GM23338 (cell line): ENCODE results near the gene ADCY5. TPM values are rescaled to one million over a fixed set of nuclear protein-coding genes. Genes with fewer than 3 reads are reported as not detected.

ENCODE experiments used
- ATAC-seq: fragments of 200-7000 bp; cut with Tn5 transposase; 3 replicates; pipeline ENCODE4 v1.9.1; 2020
- DNase-seq: peaks from one replicate; pipeline ENCODE4 v3.0.0-alpha.2; 2015; ENCODE audit warnings: low spot score
- H2AFZ ChIP-seq: fragments of 200-600 bp; sonication (generic); 2 replicates; pipeline ENCODE4 v1.8.0; 2016; ENCODE audit warnings: antibody characterized with exemption, mild to moderate bottlenecking, moderate library complexity
- H3F3A ChIP-seq: fragments of 200-600 bp; sonication (generic); replicated peaks from 2 replicates; pipeline ENCODE4 v1.8.0; 2017; ENCODE audit warnings: antibody characterized with exemption, mixed run types, low read depth
- H3K27ac ChIP-seq: fragments of 200-600 bp; sonication (generic); 2 replicates; pipeline ENCODE4 v1.6.1; 2016; ENCODE audit warnings: low read depth
- H3K27me3 ChIP-seq: fragments of 200-600 bp; sonication (generic); 2 replicates; pipeline ENCODE4 v1.8.0; 2016; ENCODE audit warnings: mild to moderate bottlenecking, mixed run types, moderate library complexity; ENCODE audit not compliant: insufficient read depth
- H3K36me3 ChIP-seq: fragments of 200-600 bp; sonication (generic); 2 replicates; pipeline ENCODE4 v1.8.0; 2016; ENCODE audit warnings: mild to moderate bottlenecking; ENCODE audit not compliant: insufficient read depth
- H3K4me1 ChIP-seq: fragments of 200-600 bp; sonication (generic); 2 replicates; pipeline ENCODE4 v1.8.0; 2016; ENCODE audit warnings: mild to moderate bottlenecking, moderate library complexity; ENCODE audit not compliant: insufficient read depth
- H3K4me2 ChIP-seq: fragments of 200-600 bp; sonication (generic); 2 replicates; pipeline ENCODE4 v1.7.1; 2017; ENCODE audit warnings: mixed run types
- H3K4me3 ChIP-seq: fragments of 200-600 bp; sonication (generic); 2 replicates; pipeline ENCODE4 v1.6.1; 2016; ENCODE audit warnings: mixed run types
- H3K79me2 ChIP-seq: fragments of 200-600 bp; sonication (generic); replicated peaks from 2 replicates; pipeline ENCODE4 v1.8.0; 2017; ENCODE audit warnings: mild to moderate bottlenecking; ENCODE audit not compliant: insufficient read depth
- H3K9me2 ChIP-seq: fragments of 200-600 bp; sonication (generic); 2 replicates; pipeline ENCODE4 v1.8.0; 2017; ENCODE audit not compliant: insufficient read depth
- H4K20me1 ChIP-seq: fragments of 200-600 bp; sonication (generic); replicated peaks from 2 replicates; pipeline ENCODE4 v1.8.0; 2017; ENCODE audit warnings: mild to moderate bottlenecking; ENCODE audit not compliant: insufficient read depth
- H3K27ac Mint-ChIP-seq: 2 replicates; pipeline ENCODE4 v1.8.0; 2020; ENCODE audit warnings: inconsistent platforms, mild to moderate bottlenecking, moderate library complexity, mixed read lengths
- H3K27me3 Mint-ChIP-seq: 3 replicates; pipeline ENCODE4 v1.8.0; 2022; ENCODE audit warnings: low read depth, mild to moderate bottlenecking, moderate library complexity, mixed read lengths, inconsistent platforms; ENCODE audit not compliant: insufficient read depth, poor library complexity
- H3K36me3 Mint-ChIP-seq: 3 replicates; pipeline ENCODE4 v1.8.0; 2021; ENCODE audit warnings: low read depth, mild to moderate bottlenecking, inconsistent platforms, moderate library complexity, mixed read lengths
- H3K4me1 Mint-ChIP-seq: 3 replicates; pipeline ENCODE4 v1.8.0; 2020; ENCODE audit warnings: mild to moderate bottlenecking, inconsistent platforms, mixed read lengths
- H3K4me3 Mint-ChIP-seq: 3 replicates; pipeline ENCODE4 v1.8.0; 2021; ENCODE audit warnings: moderate library complexity, mild to moderate bottlenecking, inconsistent platforms, mixed read lengths
- H3K9me3 Mint-ChIP-seq: 3 replicates; pipeline ENCODE4 v1.8.0; 2020; ENCODE audit warnings: moderate library complexity, mild to moderate bottlenecking, inconsistent platforms, mixed read lengths
- ETS1 ChIP-seq: IDR thresholded peaks from 2 replicates; pipeline ENCODE4 v1.6.1; 2016; ENCODE audit warnings: antibody characterized with exemption
- STAT1 ChIP-seq: IDR thresholded peaks from one replicate; pipeline ENCODE4 v1.6.1; 2016; ENCODE audit warnings: antibody characterized with exemption; ENCODE audit not compliant: unreplicated experiment
- ZNF331 ChIP-seq: fragments of 250-450 bp; sonication (Bioruptor Pico); IDR thresholded peaks from 2 replicates; pipeline ENCODE4 v1.5.0; 2020; ENCODE audit warnings: low read depth, mild to moderate bottlenecking, moderate library complexity
- ZNF462 ChIP-seq: fragments of 250-450 bp; sonication (Bioruptor Pico); IDR thresholded peaks from 2 replicates; pipeline ENCODE4 v1.5.0; 2020; ENCODE audit warnings: mild to moderate bottlenecking, moderate library complexity
- polyA plus RNA-seq: library from polyadenylated mRNA; unstranded; fragments of >200 nt; fragmentation: Nextera tagmentation; extraction: Ambion mirVana; gene quantifications from 2 replicates; pipeline ENCODE4 v1.2.1, GENCODE V29; 2016
- total RNA-seq: library from RNA; depleted of rRNA; stranded (reverse); fragments of >200 nt; shearing (Covaris generic); gene quantifications from 2 replicates; pipeline ENCODE4 v1.2.3, GENCODE V29; 2014; rRNA removed

ADCY5 gene
- total and polyA plus RNA-seq, 2 experiments from 2014 or later, result 3.5 to 10.2 TPM

GRCh38 chr3:123236902-123237301 is 212.0 kb downstream of the ADCY5 start:
- H3F3A ChIP-seq, result no peaks in the 10 kb centered on the region
- ATAC-seq (no peak), DNase-seq (no peak)
- Mint-ChIP-seq H3K27ac (no peak overlapping the region), H3K4me1 (no peaks in the 10 kb centered on the region), H3K4me3 (no peak overlapping the region), H3K36me3 (no peaks in the 10 kb centered on the region), H3K27me3 (peaks cover 3% of the 10 kb centered on the region), H3K9me3 (no peaks in the 10 kb centered on the region)
- H3K9me2 ChIP-seq, result no peaks in the 10 kb centered on the region
- H3K36me3 ChIP-seq, result no peaks in the 10 kb centered on the region
- no peak overlapping the region for H3K27ac ChIP-seq
- no peak overlapping the region for H3K4me2 ChIP-seq
- H3K27me3 ChIP-seq, result no peaks in the 10 kb centered on the region
- TF ChIP-seq ZNF331 (no peak), STAT1 (no peak), ETS1 (no peak), ZNF462 (CRISPR knock-in tag) (no peak)
- H3K79me2 ChIP-seq, result no peaks in the 10 kb centered on the region
- no peaks in the 10 kb centered on the region for H4K20me1 ChIP-seq
- H3K4me3 ChIP-seq, result no peak overlapping the region
- peaks cover 4% of the 10 kb centered on the region for H3K4me1 ChIP-seq
- no peak overlapping the region for H2AFZ ChIP-seq

Other genes starting within 250 kb of the ADCY5 start
- 24.1 and 26.7 TPM in 2 replicates for gene SEC22A, start 247.1 kb downstream of the ADCY5 start, total RNA-seq
- 5.3 and 11.2 TPM in 2 replicates for gene SEC22A, start 247.1 kb downstream of the ADCY5 start, polyA plus RNA-seq
- 29.9 and 31.5 TPM in 2 replicates for gene HACD2, start 136.0 kb upstream of the ADCY5 start, total RNA-seq
- gene HACD2, start 136.0 kb upstream of the ADCY5 start, polyA plus RNA-seq, result 12.5 and 13.4 TPM in 2 replicates